B cell (primary cell): Measurements from ENCODE around the gene ZBTB4. TPM values are rescaled to one million over a fixed set of nuclear protein-coding genes. Genes with fewer than 3 reads are reported as not detected.

Experiments used
- ATAC-seq: fragments of 200-7000 bp; cut with Tn5 transposase; one replicate; pipeline ENCODE4 v1.10.0; 2021; ENCODE audit warnings: low read depth, mild to moderate bottlenecking, moderate number of reproducible peaks, moderate library complexity
- CTCF ChIA-PET: fragments of 350-600 bp; sonication (Branson Sonifier 250); formaldehyde crosslinking; loops from one replicate; lab custom pipeline; 2021; ENCODE audit warnings: antibody characterized with exemption, inconsistent platforms; lab: Charles Lee
- POLR2A ChIA-PET: fragments of 350-600 bp; sonication (Branson Sonifier 250); formaldehyde crosslinking; loops from one replicate; lab custom pipeline; 2021; ENCODE audit warnings: antibody characterized with exemption; lab: Charles Lee
- DNase-seq: peaks from one replicate; pipeline ENCODE4 v3.0.0; 2013
- H2AFZ ChIP-seq: 2 replicates; pipeline ENCODE4 v1.6.1; 2012; ENCODE audit warnings: mild to moderate bottlenecking, low read depth, low read length; ENCODE audit not compliant: insufficient read depth, poor library complexity, severe bottlenecking
- H3K27ac ChIP-seq, 2 donors: 1 replicate in 1 of 2; 2 replicates in 1 of 2; pipeline ENCODE4 v1.5.1; 2012 to 2013; ENCODE audit warnings: low read length in 2 of 2, mild to moderate bottlenecking in 2 of 2, moderate library complexity in 1 of 2
- H3K27me3 ChIP-seq, 4 experiments: fragments of 200-600 bp in 1 of 4; sonication (generic) in 1 of 4; replicated peaks in 1 of 4; 1 replicate in 2 of 4; 2 replicates in 2 of 4; pipeline versions ENCODE4 v1.6.1 to v1.7.0; 2013 to 2016; ENCODE audit warnings: low read length in 3 of 4, mild to moderate bottlenecking in 2 of 4, mixed read lengths in 1 of 4, moderate library complexity in 1 of 4; ENCODE audit not compliant: insufficient read depth in 4 of 4, control insufficient read depth in 3 of 4; ENCODE audit errors: control extremely low read depth in 1 of 4
- H3K36me3 ChIP-seq, 2 experiments: replicated peaks in 1 of 2; 1 replicate in 1 of 2; 2 replicates in 1 of 2; pipeline versions ENCODE4 v1.6.1 to v1.7.1; 2013; ENCODE audit warnings: low read length in 1 of 2; ENCODE audit not compliant: insufficient read depth in 2 of 2, control insufficient read depth in 1 of 2; ENCODE audit errors: control extremely low read depth in 1 of 2, extremely low read depth in 1 of 2
- H3K4me1 ChIP-seq, 2 donors: fragments of 200-600 bp in 1 of 2; sonication (generic) in 1 of 2; 1 replicate in 1 of 2; 2 replicates in 1 of 2; pipeline versions ENCODE4 v1.5.1 to v1.6.1; 2013 to 2017; ENCODE audit warnings: low read length in 2 of 2; ENCODE audit not compliant: control insufficient read depth in 2 of 2, insufficient read depth in 2 of 2
- H3K4me2 ChIP-seq: replicated peaks from 2 replicates; pipeline ENCODE3; 2012; ENCODE audit warnings: mild to moderate bottlenecking, low read depth, low read length; ENCODE audit not compliant: poor library complexity, severe bottlenecking
- H3K4me3 ChIP-seq, 5 experiments: fragments of 200-600 bp in 1 of 5; sonication (generic) in 1 of 5; 1 replicate in 3 of 5; 2 replicates in 2 of 5; pipeline versions ENCODE4 v1.5.1 to v1.7.0; 2011 to 2016; ENCODE audit warnings: low read length in 4 of 5, mild to moderate bottlenecking in 4 of 5, low read depth in 2 of 5, control low read depth in 1 of 5, moderate library complexity in 1 of 5; ENCODE audit not compliant: insufficient read depth in 1 of 5; ENCODE audit errors: control extremely low read depth in 1 of 5, extremely low read depth in 1 of 5
- H3K79me2 ChIP-seq: fragments of 200-600 bp; sonication (generic); one replicate; pipeline ENCODE4 v1.6.0; 2016; ENCODE audit warnings: low read length; ENCODE audit not compliant: control insufficient read depth, insufficient read depth
- H3K9ac ChIP-seq: fragments of 200-600 bp; sonication (generic); 2 replicates; pipeline ENCODE4 v1.6.1; 2017; ENCODE audit warnings: mild to moderate bottlenecking, low read length, moderate library complexity
- H3K9me3 ChIP-seq, 3 donors: one replicate each; pipeline versions ENCODE4 v1.6.1 to v1.7.1; 2013; ENCODE audit warnings: low read length in 2 of 3; ENCODE audit not compliant: control insufficient read depth in 2 of 3, insufficient read depth in 1 of 3; ENCODE audit errors: control extremely low read depth in 1 of 3
- H4K20me1 ChIP-seq: 2 replicates; pipeline ENCODE4 v1.6.0; 2012; ENCODE audit warnings: mild to moderate bottlenecking, low read length; ENCODE audit not compliant: insufficient read depth, control insufficient read depth, poor library complexity, severe bottlenecking
- H3K27ac Mint-ChIP-seq: one replicate; pipeline ENCODE4 v1.8.0; 2021; ENCODE audit warnings: mixed read lengths
- H3K27me3 Mint-ChIP-seq: one replicate; pipeline ENCODE4 v1.8.0; 2021; ENCODE audit warnings: mixed read lengths
- H3K4me1 Mint-ChIP-seq: one replicate; pipeline ENCODE4 v1.8.0; 2021; ENCODE audit warnings: mixed read lengths
- H3K4me3 Mint-ChIP-seq: one replicate; pipeline ENCODE4 v1.8.0; 2021; ENCODE audit warnings: mixed read lengths
- H3K9me3 Mint-ChIP-seq: one replicate; pipeline ENCODE4 v1.8.0; 2022; ENCODE audit warnings: mixed read lengths; ENCODE audit not compliant: insufficient read depth
- CTCF ChIP-seq: fragments of 200-600 bp; IDR thresholded peaks from one replicate; pipeline ENCODE4 v1.8.0; 2022; ENCODE audit warnings: antibody characterized with exemption, mild to moderate bottlenecking
- EZH2 ChIP-seq: IDR thresholded peaks from 2 replicates; pipeline ENCODE4 v1.6.1; 2012; ENCODE audit warnings: borderline replicate concordance, low read depth, mild to moderate bottlenecking, moderate library complexity, low read length; ENCODE audit not compliant: insufficient read depth, poor library complexity, severe bottlenecking
- WGBS: methylation state at CpG from one replicate; pipeline ENCODE4 v1.1.5; 2013; ENCODE audit warnings: missing lambda C conversion rate; ENCODE audit not compliant: insufficient coverage; 5-methylcytosine and 5-hydroxymethylcytosine counted together
- intact Hi-C: fragments of 100-400 bp; cut with micrococcal nuclease; formaldehyde crosslinking; loops from one replicate; pipeline ENCODE4 v1.10.0; 2022
- polyA plus RNA-seq: library from polyadenylated mRNA; depleted of rRNA; stranded (reverse); fragments of >200 nt; gene quantifications from 2 replicates; pipeline ENCODE4 v1.2.3, GENCODE V29; 2012
- total RNA-seq, 2 donors: library from RNA; stranded (reverse); fragments of 120-200 nt in 1 of 2; gene quantifications; 1 replicate in 1 of 2; 2 replicates in 1 of 2; pipeline versions ENCODE4 v1.2.3 to v1.2.4, GENCODE V29; 2013 to 2022

Gene ZBTB4
- total and polyA plus RNA-seq, 2 donors (not counting 1 experiment from before 2014, with no cell fraction given) = 19.2 to 62.4 TPM

GRCh38 chr17:7425316-7425715, 54.1 kb downstream of the ZBTB4 start, which contains the start of gene SPEM2:
Gene SPEM2, plus strand, starts transcription at chr17:7425616. Its CDS starts 73 bp downstream, at chr17:7425689.
- H4K20me1 ChIP-seq = no peaks in the 10 kb centered on the region
- H3K27ac ChIP-seq = no peak within 1 kb of the TSS
- peaks cover 0 to 3% (median 0%) of the 10 kb centered on the region in 4 experiments for H3K27me3 ChIP-seq
- Mint-ChIP-seq H3K4me3 (no peak within 1 kb of the TSS), H3K27ac (no peak within 1 kb of the TSS), H3K4me1 (no peaks in the 10 kb centered on the region), H3K9me3 (no peaks in the 10 kb centered on the region), H3K27me3 (peaks cover 4% of the 10 kb centered on the region)
- H3K4me2 ChIP-seq = no peak within 1 kb of the TSS
- DNase-seq = no peak
- H3K9me3 ChIP-seq = no peaks in the 10 kb centered on the region
- no peaks in the 10 kb centered on the region for H3K4me1 ChIP-seq
- CTCF ChIA-PET = interaction anchor here (1.2 kb wide), 1 partner anchor 21 kb away, joined by 3 read pairs; the partner anchor contains the start of gene TMEM256
- H3K36me3 ChIP-seq = no peaks in the 10 kb centered on the region
- no peak within 1 kb of the TSS for H3K9ac ChIP-seq
- H3K4me3 ChIP-seq = no peak within 1 kb of the TSS
- ATAC-seq = no peak
- POLR2A ChIA-PET = no interaction called here
- H3K79me2 ChIP-seq = no peaks in the 10 kb centered on the region
- no peak within 1 kb of the TSS for H2AFZ ChIP-seq
- intact Hi-C loops = no loop called here
- TF ChIP-seq EZH2 = no peak
- no peak for TF ChIP-seq CTCF
- WGBS = 82% methylated on average over 2 of the region's 7 CpGs

DNA sequence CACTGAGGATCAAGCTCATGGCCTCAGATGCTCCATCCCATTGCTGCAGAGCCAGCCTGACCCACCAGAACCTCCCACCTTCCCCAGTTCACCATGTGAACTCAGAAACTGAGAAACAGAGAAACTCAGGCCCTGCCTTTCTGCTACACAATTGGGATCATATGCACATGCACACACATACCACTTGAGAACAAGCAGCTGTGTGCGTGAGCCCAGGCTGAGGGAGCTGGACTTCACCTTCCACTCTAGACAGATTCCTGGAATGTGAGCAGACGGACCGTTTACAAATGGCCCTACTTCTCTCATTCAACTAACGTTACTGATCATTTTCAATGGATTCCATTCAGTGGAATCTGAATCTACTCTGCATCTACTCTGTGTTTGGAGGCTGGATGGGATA, 55.8 kb downstream of the ZBTB4 start:
- Histone ChIP-seq H2AFZ (no peak overlapping the region), H3K4me3 (no peak overlapping the region), H3K36me3 (no peaks in the 10 kb centered on the region), H4K20me1 (no peaks in the 10 kb centered on the region), H3K9me3 (no peaks in the 10 kb centered on the region), H3K4me1 (no peaks in the 10 kb centered on the region), H3K9ac (no peak overlapping the region), H3K79me2 (no peaks in the 10 kb centered on the region), H3K27ac (no peak overlapping the region), H3K27me3 (peaks cover 0 to 3% (median 0%) of the 10 kb centered on the region in 4 experiments), H3K4me2 (no peak overlapping the region)
- Mint-ChIP-seq H3K4me3 (no peak overlapping the region), H3K9me3 (no peaks in the 10 kb centered on the region), H3K27ac (no peak overlapping the region), H3K4me1 (no peaks in the 10 kb centered on the region), H3K27me3 (peaks cover 9% of the 10 kb centered on the region)
- TF ChIP-seq CTCF = no peak
- no peak for TF ChIP-seq EZH2
- ChIA-PET CTCF (no interaction called here), POLR2A (interaction anchor here (0.6 to 0.7 kb wide), 3 partner anchors 10 to 400 kb away, joined by 3 to 4 read pairs (median 3); partner anchors contain the start of gene ACAP1)
- DNase-seq = no peak
- intact Hi-C loops = no loop called here
- no peak for ATAC-seq
- 100% methylated on average over 1 of the region's 4 CpGs for WGBS
